Astrocyte of the spinal cord (primary cell): ENCODE measurements around the gene SLC35B1.
"Not testable (repeated sequence)": the region's sequence is repeated elsewhere in the genome, so short reads cannot be mapped to it uniquely, and the experiment has no call there.

Experiments
- DNase-seq: peaks from one replicate; pipeline ENCODE4 v3.0.0; 2011; ENCODE audit warnings: low read depth, low spot score
- H3K4me3 ChIP-seq: 2 replicates; pipeline ENCODE4 v1.5.1; 2011; ENCODE audit warnings: low read depth, mild to moderate bottlenecking, low read length, moderate library complexity
- CTCF ChIP-seq: IDR thresholded peaks from 2 replicates; pipeline ENCODE4 v1.5.1; 2012; ENCODE audit warnings: low read depth, mild to moderate bottlenecking, low read length, inconsistent platforms
- in situ Hi-C: cut with HindIII; loops from 2 replicates; pipeline ENCODE4 v1.10.0; 2017; ENCODE audit warnings: low sequenced_read_pairs

SLC35B1 gene

GRCh38 chr17:49725452-49726130, 17.8 kb upstream of the SLC35B1 start:
- DNase-seq = no peak
- in situ Hi-C loops = no loop called here
- no peak for TF ChIP-seq CTCF
- H3K4me3 ChIP-seq = no peak overlapping the region

GRCh38 chr17:49724552-49724951, 16.8 kb upstream of the SLC35B1 start:
- H3K4me3 ChIP-seq, in situ Hi-C loops, DNase-seq: not testable (repeated sequence)

GRCh38 chr17:49723423-49723822, 15.7 kb upstream of the SLC35B1 start:
- no peak for TF ChIP-seq CTCF
- no peak overlapping the region for H3K4me3 ChIP-seq
- in situ Hi-C loops = no loop called here
- no peak for DNase-seq

GRCh38 chr17:49722066-49722465, 14.3 kb upstream of the SLC35B1 start:
- in situ Hi-C loops = no loop called here
- DNase-seq = no peak
- TF ChIP-seq CTCF = no peak
- no peak overlapping the region for H3K4me3 ChIP-seq

- H3K4me3 ChIP-seq = no peak overlapping the region
- peak; percentile 19 for DNase-seq
- TF ChIP-seq CTCF = no peak
- in situ Hi-C loops = no loop called here
Measured at GRCh38 chr17:49717371-49717861, 9.7 kb upstream of the SLC35B1 start.

- H3K4me3 ChIP-seq = no peak overlapping the region
- no peak for TF ChIP-seq CTCF
- in situ Hi-C loops = no loop called here
- no peak for DNase-seq
Measured at GRCh38 chr17:49716668-49717364, 9.1 kb upstream of the SLC35B1 start.

GRCh38 chr17:49715717-49716279, 8.0 kb upstream of the SLC35B1 start:
- H3K4me3 ChIP-seq = no peak overlapping the region
- TF ChIP-seq CTCF = no peak
- DNase-seq = no peak
- in situ Hi-C loops = no loop called here
